ENCODE measurements around the gene NDUFA8.

NDUFA8 gene

DNA sequence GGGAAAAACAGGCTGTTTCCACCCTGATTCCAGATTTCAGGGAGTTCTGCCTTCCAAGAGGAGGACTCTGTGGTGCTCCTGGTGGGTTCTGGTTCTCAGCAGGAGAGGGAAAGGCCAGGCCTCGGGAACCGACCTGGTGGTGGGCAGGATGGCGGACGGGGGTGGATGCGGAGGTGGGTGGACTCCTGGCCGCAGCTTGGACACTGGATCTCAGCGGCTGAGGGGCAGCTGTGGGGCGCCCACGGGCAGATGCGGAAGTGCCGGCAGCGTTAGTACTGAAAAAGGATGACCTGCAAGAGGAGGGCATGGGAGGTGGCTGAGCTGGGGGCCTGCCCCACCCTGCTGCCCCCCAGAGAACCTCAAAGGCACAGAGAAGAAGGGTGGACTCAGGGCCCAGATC lies 44.9 kb upstream of the NDUFA8 start:
- no peak overlapping the region for H3K27ac ChIP-seq
- no peaks in the 10 kb centered on the region for H3K4me1 ChIP-seq (ENCODE audit: low read depth, poor library complexity, severe bottlenecking)
- H3K27me3 ChIP-seq (ENCODE audit: insufficient read depth, low read depth): no peaks in the 10 kb centered on the region
- H3K9ac ChIP-seq: no peak overlapping the region
- no peak overlapping the region for H2AFZ ChIP-seq (ENCODE audit: low read depth)
- no peaks in the 10 kb centered on the region for H3K79me2 ChIP-seq (ENCODE audit: insufficient read depth, low read depth)
- H3K4me2 ChIP-seq: no peak overlapping the region
- TF ChIP-seq, protein P1, sequence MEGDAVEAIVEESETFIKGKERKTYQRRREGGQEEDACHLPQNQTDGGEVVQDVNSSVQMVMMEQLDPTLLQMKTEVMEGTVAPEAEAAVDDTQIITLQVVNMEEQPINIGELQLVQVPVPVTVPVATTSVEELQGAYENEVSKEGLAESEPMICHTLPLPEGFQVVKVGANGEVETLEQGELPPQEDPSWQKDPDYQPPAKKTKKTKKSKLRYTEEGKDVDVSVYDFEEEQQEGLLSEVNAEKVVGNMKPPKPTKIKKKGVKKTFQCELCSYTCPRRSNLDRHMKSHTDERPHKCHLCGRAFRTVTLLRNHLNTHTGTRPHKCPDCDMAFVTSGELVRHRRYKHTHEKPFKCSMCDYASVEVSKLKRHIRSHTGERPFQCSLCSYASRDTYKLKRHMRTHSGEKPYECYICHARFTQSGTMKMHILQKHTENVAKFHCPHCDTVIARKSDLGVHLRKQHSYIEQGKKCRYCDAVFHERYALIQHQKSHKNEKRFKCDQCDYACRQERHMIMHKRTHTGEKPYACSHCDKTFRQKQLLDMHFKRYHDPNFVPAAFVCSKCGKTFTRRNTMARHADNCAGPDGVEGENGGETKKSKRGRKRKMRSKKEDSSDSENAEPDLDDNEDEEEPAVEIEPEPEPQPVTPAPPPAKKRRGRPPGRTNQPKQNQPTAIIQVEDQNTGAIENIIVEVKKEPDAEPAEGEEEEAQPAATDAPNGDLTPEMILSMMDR (conservative IDR thresholded peaks at IDR 0.05; ENCODE audit: low read depth, low read length): no peak
- no peak overlapping the region for H3K4me3 ChIP-seq (IDR thresholded peaks at IDR 0.05; ENCODE audit: insufficient read depth, low read depth, low read length)
- no peaks in the 10 kb centered on the region for H4K20me1 ChIP-seq (ENCODE audit: insufficient read depth)
- H3K36me3 ChIP-seq (ENCODE audit: insufficient read depth): no peaks in the 10 kb centered on the region

DNA sequence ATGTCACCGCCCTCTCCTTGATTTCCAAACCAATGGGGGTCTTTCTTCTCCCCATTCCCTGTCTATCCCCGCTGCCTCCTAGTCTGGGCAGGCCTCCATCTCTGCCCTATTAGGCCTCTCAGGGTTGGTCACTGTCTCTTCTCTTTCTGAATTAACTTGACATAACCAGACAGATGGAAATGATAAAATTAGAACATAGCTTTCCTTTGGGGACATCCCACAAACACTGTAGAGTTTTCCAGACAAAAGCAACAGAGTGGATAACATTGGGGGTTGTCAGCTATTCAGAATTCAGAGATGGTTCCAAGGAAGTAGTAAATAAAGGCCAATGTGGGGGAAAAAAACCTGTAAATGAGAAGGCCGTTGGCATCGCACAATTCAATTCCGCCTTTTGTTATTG lies 44.5 kb upstream of the NDUFA8 start:
- Histone ChIP-seq H3K4me1 (ENCODE audit: low read depth, poor library complexity, severe bottlenecking) (no peaks in the 10 kb centered on the region), H3K27me3 (ENCODE audit: insufficient read depth, low read depth) (no peaks in the 10 kb centered on the region), H3K4me2 (no peak overlapping the region), H3K9ac (no peak overlapping the region), H3K36me3 (ENCODE audit: insufficient read depth) (no peaks in the 10 kb centered on the region), H4K20me1 (ENCODE audit: insufficient read depth) (no peaks in the 10 kb centered on the region), H2AFZ (ENCODE audit: low read depth) (no peak overlapping the region), H3K27ac (no peak overlapping the region), H3K4me3 (IDR thresholded peaks at IDR 0.05; ENCODE audit: insufficient read depth, low read depth, low read length) (no peak overlapping the region), H3K79me2 (ENCODE audit: insufficient read depth, low read depth) (no peaks in the 10 kb centered on the region)
- TF ChIP-seq, protein P1 (conservative IDR thresholded peaks at IDR 0.05; ENCODE audit: low read depth, low read length): no peak

DNA sequence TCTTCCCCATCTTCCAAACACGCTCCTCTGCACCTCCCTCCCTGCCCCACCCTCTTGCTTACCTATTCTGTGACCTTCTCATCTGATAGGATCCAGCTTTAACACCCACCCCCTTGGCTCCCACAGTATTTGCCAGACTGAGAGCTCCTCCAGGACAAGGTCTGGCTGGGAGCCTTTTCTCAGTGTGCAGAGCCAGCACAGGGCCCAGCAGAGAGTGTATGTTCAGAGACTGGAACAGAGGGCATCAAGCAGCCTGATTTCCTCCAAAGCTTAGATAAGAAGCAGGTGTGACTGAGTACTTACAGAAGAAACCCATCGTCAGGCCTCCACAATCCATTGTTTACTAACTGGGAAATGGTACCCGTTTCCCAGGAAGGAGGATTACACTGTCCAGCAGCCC lies 42.5 kb upstream of the NDUFA8 start:
- TF ChIP-seq, protein P1 (conservative IDR thresholded peaks at IDR 0.05; ENCODE audit: low read depth, low read length): no peak
- Histone ChIP-seq H3K4me2 (no peak overlapping the region), H3K9ac (no peak overlapping the region), H3K27me3 (ENCODE audit: insufficient read depth, low read depth) (no peaks in the 10 kb centered on the region), H4K20me1 (ENCODE audit: insufficient read depth) (no peaks in the 10 kb centered on the region), H3K27ac (no peak overlapping the region), H3K4me3 (IDR thresholded peaks at IDR 0.05; ENCODE audit: insufficient read depth, low read depth, low read length) (no peak overlapping the region), H2AFZ (ENCODE audit: low read depth) (no peak overlapping the region), H3K4me1 (ENCODE audit: low read depth, poor library complexity, severe bottlenecking) (no peaks in the 10 kb centered on the region), H3K79me2 (ENCODE audit: insufficient read depth, low read depth) (no peaks in the 10 kb centered on the region), H3K36me3 (ENCODE audit: insufficient read depth) (no peaks in the 10 kb centered on the region)

DNA sequence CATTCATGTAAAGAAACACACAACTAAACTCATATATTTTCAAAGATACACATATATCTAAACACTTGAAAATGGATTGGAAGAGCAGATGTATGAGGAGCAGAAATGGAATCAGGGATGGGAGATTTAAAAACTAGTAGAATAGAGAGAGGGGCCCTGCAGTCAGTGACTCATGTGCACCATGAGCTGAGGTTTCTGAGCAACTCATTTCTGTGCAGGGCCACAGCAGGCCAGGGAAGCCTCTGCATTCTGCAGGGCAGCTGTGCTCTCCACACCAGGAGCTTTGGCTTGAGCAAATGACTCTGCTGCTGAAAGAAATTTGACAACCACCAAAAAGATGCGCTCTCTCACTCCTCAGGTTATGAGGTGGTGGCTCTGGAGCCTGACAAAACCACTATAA lies 42.1 kb upstream of the NDUFA8 start:
- H2AFZ ChIP-seq (ENCODE audit: low read depth): no peak overlapping the region
- no peaks in the 10 kb centered on the region for H3K36me3 ChIP-seq (ENCODE audit: insufficient read depth)
- H3K4me3 ChIP-seq (IDR thresholded peaks at IDR 0.05; ENCODE audit: insufficient read depth, low read depth, low read length): no peak overlapping the region
- H3K4me1 ChIP-seq (ENCODE audit: low read depth, poor library complexity, severe bottlenecking): no peaks in the 10 kb centered on the region
- no peak overlapping the region for H3K4me2 ChIP-seq
- TF ChIP-seq, protein P1 (conservative IDR thresholded peaks at IDR 0.05; ENCODE audit: low read depth, low read length): no peak
- no peaks in the 10 kb centered on the region for H3K27me3 ChIP-seq (ENCODE audit: insufficient read depth, low read depth)
- no peaks in the 10 kb centered on the region for H4K20me1 ChIP-seq (ENCODE audit: insufficient read depth)
- no peak overlapping the region for H3K9ac ChIP-seq
- no peak overlapping the region for H3K27ac ChIP-seq
- H3K79me2 ChIP-seq (ENCODE audit: insufficient read depth, low read depth): no peaks in the 10 kb centered on the region

Data from KMS-11 (cell line).